Loucy (cell line): ENCODE measurements around the gene PHACTR1.

Experiments
- CTCF ChIP-seq: fragments of 200-600 bp; sonication (generic); conservative IDR thresholded peaks from 2 replicates; pipeline ENCODE4 v1.5.1; 2014; ENCODE audit warnings: mild to moderate bottlenecking, antibody characterized with exemption, low read length
- EZH2phosphoT487 ChIP-seq: fragments of 200-600 bp; IDR thresholded peaks from 2 replicates; pipeline ENCODE4 v1.6.1; 2018; ENCODE audit warnings: antibody characterized with exemption, mild to moderate bottlenecking, moderate library complexity, borderline replicate concordance

GRCh38 chr6:12714022-12714421 lies 2.5 kb upstream of the PHACTR1 start:
- TF ChIP-seq CTCF (no peak), EZH2phosphoT487 (no peak)
